Adrenal gland (tissue), 12 donors: Measurements from ENCODE around the gene TMEM138. TPM values are rescaled to one million over a fixed set of nuclear protein-coding genes. Genes with fewer than 3 reads are reported as not detected.

ENCODE experiments used
- DNase-seq, 7 donors: peaks; one replicate each; pipeline ENCODE4 v3.0.0-alpha.2; 2019 to 2020
- H3K27ac ChIP-seq, 5 donors: fragments of 200-600 bp; sonication (generic) in 4 of 5; 1 replicate in 3 of 5; 2 replicates in 2 of 5; pipeline versions ENCODE4 v1.5.1 to v1.8.0; 2016 to 2020; ENCODE audit warnings: mild to moderate bottlenecking in 1 of 5
- H3K27me3 ChIP-seq: fragments of 200-600 bp; 2 replicates; pipeline ENCODE4 v1.8.0; 2021
- H3K36me3 ChIP-seq, 2 donors: fragments of 200-600 bp; replicated peaks in 1 of 2; 1 replicate in 1 of 2; 2 replicates in 1 of 2; pipeline versions ENCODE4 v1.5.1 to v1.8.0; 2018 to 2022
- H3K4me1 ChIP-seq, 2 donors: fragments of 200-600 bp; replicated peaks in 1 of 2; 1 replicate in 1 of 2; 2 replicates in 1 of 2; pipeline versions ENCODE4 v1.5.1 to v1.8.0; 2018 to 2021
- H3K4me3 ChIP-seq, 4 donors: fragments of 200-600 bp; sonication (generic) in 3 of 4; one replicate each; pipeline ENCODE4 v1.5.1; 2016 to 2018
- H3K9me3 ChIP-seq, 3 donors: fragments of 200-600 bp; sonication (generic) in 1 of 3; replicated peaks in 1 of 3; 1 replicate in 2 of 3; 2 replicates in 1 of 3; pipeline versions ENCODE4 v1.5.1 to v1.8.0; 2016 to 2021
- CTCF ChIP-seq, 6 experiments: fragments of 450-650 bp in 4 of 6; fragments of 200-600 bp in 2 of 6; sonication (generic) in 1 of 6; IDR thresholded peaks; 1 replicate in 5 of 6; 2 replicates in 1 of 6; pipeline versions ENCODE4 v1.5.1 to v1.8.0; 2016 to 2021; ENCODE audit warnings: antibody characterized with exemption in 6 of 6, mild to moderate bottlenecking in 2 of 6, moderate library complexity in 1 of 6
- POLR2A ChIP-seq, 2 donors: fragments of 450-650 bp; IDR thresholded peaks; one replicate each; pipeline ENCODE4 v1.6.1; 2017; ENCODE audit warnings: antibody characterized with exemption in 2 of 2, mild to moderate bottlenecking in 2 of 2, moderate library complexity in 1 of 2
- WGBS, 4 donors: extraction: QIAGEN DNeasy Blood & Tissue Kit in 2 of 4; methylation state at CpG; one replicate each; pipeline versions ENCODE4 v1.1.5 to v1.1.7; 2013 to 2017; 5-methylcytosine and 5-hydroxymethylcytosine counted together
- intact Hi-C, 2 donors: fragments of 100-400 bp; cut with DNase I; formaldehyde crosslinking; loops; one replicate each; pipeline versions ENCODE4 v1.14.1 to v1.15.0; 2022 to 2023
- polyA plus RNA-seq, 3 donors: library from polyadenylated mRNA; stranded (reverse); fragments of 200-250 nt in 2 of 3; fragments of 350-450 nt in 1 of 3; fragmentation: Illumina TruSeq in 1 of 3; extraction: RNeasy Lipid Tissue Mini Kit (QIAGEN cat#74804) in 1 of 3; gene quantifications; one replicate each; pipeline ENCODE4 v1.2.3, GENCODE V29; 2013 to 2014
- total RNA-seq, 9 donors: library from RNA; depleted of rRNA in 4 of 9; stranded (reverse); fragments of >200 nt in 4 of 9; fragments of 120-200 nt in 1 of 9; fragmentation: NEBNext Ultra II Directional in 1 of 9; extraction: Animal tissue kit (Norgen Biotek cat#: 25700) in 1 of 9; gene quantifications; one replicate each; pipeline versions ENCODE4 v1.1.0 to v1.2.4, GENCODE V29; 2013 to 2023
- donor health status: healthy with polysubstance abuse.
- donor health status: Bipolar disorder and iron deficiency.
- donor health status: DM: yes; HTN: yes; CAD: no.
- donor health status: DM: no; HTN: no; CAD: no.
- donor health status: DM: no; HTN: no; CAD: no.
- donor health status: DM: yes; HTN: yes; CAD: no.

TMEM138 gene
- total and polyA plus RNA-seq, 12 donors: 79.4 to 276 (median 147) TPM

GRCh38 chr11:61411589-61411988 lies 49.4 kb downstream of the TMEM138 start:
- intact Hi-C loops: no loop called here
- TF ChIP-seq CTCF (IDR thresholded peaks at IDR 0.05) (no peak), POLR2A (IDR thresholded peaks at IDR 0.05) (no peak)
- Histone ChIP-seq H3K27me3 (no peaks in the 10 kb centered on the region), H3K9me3 (no peaks in the 10 kb centered on the region), H3K36me3 (peaks cover 0 to 100% of the 10 kb centered on the region in 2 donors), H3K4me3 (no peak overlapping the region), H3K27ac (no peak overlapping the region), H3K4me1 (no peaks in the 10 kb centered on the region)
- no peak for DNase-seq
- WGBS, 4 donors: 76 to 87% (median 80%) methylated on average over 9 of the region's 9 CpGs

- no peak for TF ChIP-seq POLR2A (IDR thresholded peaks at IDR 0.05)
- TF ChIP-seq CTCF (IDR thresholded peaks at IDR 0.05): no peak
- Histone ChIP-seq H3K36me3 (peaks cover 0 to 100% of the 10 kb centered on the region in 2 donors), H3K27me3 (no peaks in the 10 kb centered on the region), H3K9me3 (no peaks in the 10 kb centered on the region), H3K4me1 (peaks cover 0 to 15% of the 10 kb centered on the region in 2 donors), H3K4me3 (no peak overlapping the region), H3K27ac (peak overlapping the region in 1 of 5 donors; percentile 35)
- peak in 1 of 7 donors; percentile 50 for DNase-seq
- intact Hi-C loops: no loop called here
- WGBS, 4 donors: 57 to 67% (median 62%) methylated on average over 3 of the region's 3 CpGs
These were observed 51.3 kb downstream of the TMEM138 start for GRCh38 chr11:61413496-61413895.

DNA sequence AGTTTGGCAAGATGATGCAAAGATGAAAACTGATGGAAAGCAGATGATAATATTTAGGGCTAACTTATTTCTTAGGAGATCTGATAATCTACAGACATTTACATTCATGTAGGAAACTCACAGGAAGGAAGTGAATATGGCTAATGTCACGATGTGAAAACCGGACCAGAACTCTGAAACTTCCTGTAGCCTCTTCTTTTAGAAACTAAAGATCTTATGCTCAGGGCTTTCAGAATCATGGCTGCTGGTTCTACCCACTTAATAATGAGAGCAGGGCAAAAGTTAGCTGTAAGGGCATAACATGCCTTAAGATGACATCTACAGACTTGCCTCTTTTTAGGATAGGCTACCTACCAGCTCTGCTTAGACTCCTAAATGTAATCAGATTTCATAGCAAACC lies 52.4 kb downstream of the TMEM138 start:
- TF ChIP-seq POLR2A (IDR thresholded peaks at IDR 0.05): no peak
- TF ChIP-seq CTCF (IDR thresholded peaks at IDR 0.05): no peak
- H3K36me3 ChIP-seq: peaks cover 0 to 99% of the 10 kb centered on the region in 2 donors
- intact Hi-C loops: no loop called here
- peaks cover 0 to 15% of the 10 kb centered on the region in 2 donors for H3K4me1 ChIP-seq
- H3K4me3 ChIP-seq: no peak overlapping the region
- DNase-seq: no peak
- no peaks in the 10 kb centered on the region for H3K27me3 ChIP-seq
- H3K27ac ChIP-seq: no peak overlapping the region
- WGBS, 4 donors: 69 to 89% (median 82%) methylated on average over 2 of the region's 2 CpGs
- H3K9me3 ChIP-seq: no peaks in the 10 kb centered on the region

- Histone ChIP-seq H3K4me1 (peaks cover 0 to 15% of the 10 kb centered on the region in 2 donors), H3K4me3 (no peak overlapping the region), H3K36me3 (peaks cover 0 to 99% of the 10 kb centered on the region in 2 donors), H3K27me3 (no peaks in the 10 kb centered on the region), H3K27ac (no peak overlapping the region), H3K9me3 (no peaks in the 10 kb centered on the region)
- 81 to 87% (median 82%) methylated on average over 6 of the region's 6 CpGs for WGBS, 4 donors
- DNase-seq: no peak
- TF ChIP-seq CTCF (IDR thresholded peaks at IDR 0.05) (no peak), POLR2A (IDR thresholded peaks at IDR 0.05) (no peak)
- intact Hi-C loops: no loop called here
These were observed 53.2 kb downstream of the TMEM138 start for GRCh38 chr11:61415381-61415780.
